CD4-positive, CD25-positive, alpha-beta regulatory T cell (primary cell): ENCODE results near the gene TRPV2. TPM values are rescaled to one million over a fixed set of nuclear protein-coding genes. Genes with fewer than 3 reads are reported as not detected.

Source experiments
- ATAC-seq, 2 donors: fragments of 150-1000 bp; cut with Tn5 transposase; one replicate each; pipeline ENCODE4 v1.10.0; 2021; ENCODE audit warnings: low read depth in 2 of 2, moderate number of reproducible peaks in 2 of 2, moderate library complexity in 1 of 2
- DNase-seq, 3 donors: peaks; one replicate each; pipeline versions ENCODE4 v3.0.0 to v3.0.0-alpha.2; 2012 to 2022; ENCODE audit warnings: mixed read lengths in 1 of 3
- H3K27ac ChIP-seq: one replicate; pipeline ENCODE4 v1.7.0; 2013; ENCODE audit warnings: mild to moderate bottlenecking, low read length; ENCODE audit not compliant: insufficient read depth, poor library complexity, severe bottlenecking
- H3K27me3 ChIP-seq: one replicate; pipeline ENCODE4 v1.7.0; 2013; ENCODE audit warnings: low read length; ENCODE audit not compliant: control insufficient read depth, insufficient read depth
- H3K36me3 ChIP-seq: one replicate; pipeline ENCODE4 v1.7.0; 2013; ENCODE audit warnings: mild to moderate bottlenecking, low read length, moderate library complexity; ENCODE audit not compliant: control insufficient read depth, insufficient read depth
- H3K4me1 ChIP-seq: 2 replicates; pipeline ENCODE4 v1.7.0; 2013; ENCODE audit warnings: mild to moderate bottlenecking, low read length; ENCODE audit not compliant: insufficient read depth, control insufficient read depth, poor library complexity, severe bottlenecking
- H3K4me3 ChIP-seq: one replicate; pipeline ENCODE4 v1.7.0; 2013; ENCODE audit warnings: low read depth, mild to moderate bottlenecking, low read length, moderate library complexity
- H3K9me3 ChIP-seq, 2 experiments: 1 replicate in 1 of 2; 2 replicates in 1 of 2; pipeline ENCODE4 v1.7.0; 2013; ENCODE audit warnings: low read length in 2 of 2, mild to moderate bottlenecking in 1 of 2, moderate library complexity in 1 of 2; ENCODE audit not compliant: control insufficient read depth in 2 of 2
- H3K27ac Mint-ChIP-seq, 3 donors: one replicate each; pipeline ENCODE4 v1.8.0; 2020 to 2022; ENCODE audit warnings: mild to moderate bottlenecking in 3 of 3, mixed read lengths in 3 of 3, moderate library complexity in 2 of 3
- H3K27me3 Mint-ChIP-seq: one replicate; pipeline ENCODE4 v1.8.0; 2022; ENCODE audit warnings: mild to moderate bottlenecking, mixed read lengths
- H3K36me3 Mint-ChIP-seq: one replicate; pipeline ENCODE4 v1.8.0; 2020; ENCODE audit warnings: mixed read lengths
- H3K4me1 Mint-ChIP-seq, 4 donors: one replicate each; pipeline ENCODE4 v1.8.0; 2020 to 2022; ENCODE audit warnings: mixed read lengths in 4 of 4, mild to moderate bottlenecking in 1 of 4
- H3K4me3 Mint-ChIP-seq, 4 donors: one replicate each; pipeline ENCODE4 v1.8.0; 2020 to 2022; ENCODE audit warnings: mild to moderate bottlenecking in 4 of 4, mixed read lengths in 4 of 4, moderate library complexity in 3 of 4
- H3K9me3 Mint-ChIP-seq, 7 donors: one replicate each; pipeline ENCODE4 v1.8.0; 2020 to 2022; ENCODE audit warnings: mixed read lengths in 7 of 7, mild to moderate bottlenecking in 3 of 7, moderate library complexity in 2 of 7
- polyA plus RNA-seq, 4 donors: library from polyadenylated mRNA; unstranded; fragments of 300-500 nt; fragmentation: Illumina TruSeq; gene quantifications; one replicate each; pipeline ENCODE4 v1.2.3, GENCODE V29; 2021
- total RNA-seq: library from RNA; stranded (reverse); gene quantifications from one replicate; pipeline ENCODE4 v1.2.3, GENCODE V29; 2022

TRPV2 gene
- total and polyA plus RNA-seq, 5 donors from 2014 or later: 99.4 to 142 (median 125) TPM

DNA sequence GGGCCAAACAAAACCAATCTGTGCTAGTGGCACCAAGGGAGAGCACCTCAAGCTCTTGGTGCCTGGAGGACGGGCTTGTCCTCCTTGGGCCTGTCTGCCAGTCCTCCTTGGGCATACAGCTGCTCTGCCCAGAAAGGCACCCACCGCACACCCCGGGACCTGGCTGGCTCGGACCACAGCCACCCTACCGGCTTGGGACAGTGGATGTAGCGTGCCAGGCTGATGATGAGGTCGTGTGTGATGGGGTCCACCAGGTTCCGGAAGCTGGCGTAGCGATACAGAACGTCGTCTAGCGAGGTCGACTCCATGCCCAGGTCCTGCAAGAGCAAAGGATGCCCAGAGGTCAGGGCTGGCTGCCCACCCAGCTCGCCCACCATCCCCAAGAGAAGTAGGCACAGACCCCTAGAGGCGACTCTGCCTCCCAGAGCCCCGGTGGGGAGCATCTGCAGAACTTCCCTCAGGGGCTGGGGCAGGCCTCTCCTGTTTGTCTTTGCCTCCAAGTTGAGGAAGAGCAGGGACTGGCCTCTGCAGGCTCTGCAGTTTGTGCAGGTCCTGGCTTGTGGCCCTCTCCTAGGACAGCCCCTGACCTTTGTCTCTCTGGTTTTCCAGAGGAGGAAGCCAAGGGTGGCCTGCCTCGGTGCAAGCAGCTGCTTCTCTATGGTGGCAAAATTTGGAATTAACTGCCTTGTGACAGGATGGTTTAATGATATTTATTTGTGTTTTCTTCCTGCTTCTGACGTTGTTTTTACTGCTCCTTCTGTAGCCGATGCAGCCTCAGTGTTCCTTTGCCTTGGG, 46.9 kb downstream of the TRPV2 start:
- Mint-ChIP-seq H3K27ac (no peak overlapping the region), H3K36me3 (no peaks in the 10 kb centered on the region), H3K4me1 (peaks cover 0 to 5% (median 2%) of the 10 kb centered on the region in 4 donors), H3K4me3 (no peak overlapping the region), H3K9me3 (peaks cover 0 to 2% (median 0%) of the 10 kb centered on the region in 7 donors), H3K27me3 (no peaks in the 10 kb centered on the region)
- no peak for DNase-seq
- Histone ChIP-seq H3K4me1 (no peaks in the 10 kb centered on the region), H3K27me3 (no peaks in the 10 kb centered on the region), H3K9me3 (no peaks in the 10 kb centered on the region), H3K4me3 (no peak overlapping the region), H3K27ac (no peak overlapping the region), H3K36me3 (no peaks in the 10 kb centered on the region)
- ATAC-seq: no peak

GRCh38 chr17:16463358-16464302, 48.3 kb downstream of the TRPV2 start:
- DNase-seq (no peak), ATAC-seq (no peak)
- H3K27me3 Mint-ChIP-seq: no peaks in the 10 kb centered on the region
- H3K27ac Mint-ChIP-seq: no peak overlapping the region
- Histone ChIP-seq H3K36me3 (no peaks in the 10 kb centered on the region), H3K27ac (no peak overlapping the region), H3K9me3 (no peaks in the 10 kb centered on the region), H3K4me1 (no peaks in the 10 kb centered on the region), H3K4me3 (no peak overlapping the region), H3K27me3 (no peaks in the 10 kb centered on the region)
- no peak overlapping the region for H3K4me3 Mint-ChIP-seq
- peaks cover 0 to 5% (median 2%) of the 10 kb centered on the region in 4 donors for H3K4me1 Mint-ChIP-seq
- peaks cover 0 to 2% (median 0%) of the 10 kb centered on the region in 7 donors for H3K9me3 Mint-ChIP-seq
- no peaks in the 10 kb centered on the region for H3K36me3 Mint-ChIP-seq

DNA sequence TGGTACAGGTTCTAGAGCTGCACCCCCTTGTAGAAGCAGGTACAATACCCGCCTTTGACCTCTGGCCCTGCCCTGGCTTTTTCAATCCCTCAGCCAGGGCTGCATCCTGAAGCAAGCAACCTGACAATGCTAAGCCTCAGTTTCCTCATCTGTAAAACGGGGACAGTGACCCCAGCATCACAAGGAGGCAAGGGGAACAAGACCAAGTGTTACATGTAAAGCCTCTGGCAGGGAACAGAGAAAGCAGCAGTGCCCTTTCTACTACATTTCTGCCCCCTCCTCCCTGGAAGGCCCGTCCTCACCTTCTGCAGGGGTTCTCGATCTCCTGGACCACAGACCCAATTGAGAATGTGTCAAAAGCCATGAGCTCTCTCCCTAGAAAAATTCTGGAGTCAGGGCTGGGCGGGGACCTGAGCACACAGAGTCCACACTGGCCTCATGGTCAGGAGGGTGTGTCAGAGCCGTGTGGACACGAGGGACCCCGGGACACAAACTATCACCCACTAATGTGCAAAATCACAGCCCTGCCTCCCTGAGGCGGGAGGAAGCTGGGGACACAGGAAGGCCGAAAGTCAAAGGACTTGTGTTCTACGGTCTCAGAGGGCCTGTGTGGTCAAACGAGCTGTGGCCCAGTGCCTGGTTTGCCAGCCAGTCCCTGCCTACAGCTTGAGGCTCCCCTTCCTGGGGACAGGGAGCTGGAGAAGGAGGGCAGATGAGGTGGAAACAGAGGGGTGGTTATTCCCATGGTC, 49.1 kb downstream of the TRPV2 start:
- ATAC-seq (no peak), DNase-seq (no peak)
- Histone ChIP-seq H3K4me3 (no peak overlapping the region), H3K9me3 (no peaks in the 10 kb centered on the region), H3K36me3 (no peaks in the 10 kb centered on the region), H3K27ac (no peak overlapping the region), H3K4me1 (no peaks in the 10 kb centered on the region), H3K27me3 (no peaks in the 10 kb centered on the region)
- H3K9me3 Mint-ChIP-seq: no peaks in the 10 kb centered on the region
- no peak overlapping the region for H3K27ac Mint-ChIP-seq
- H3K27me3 Mint-ChIP-seq: no peaks in the 10 kb centered on the region
- H3K4me1 Mint-ChIP-seq: peaks cover 0 to 2% (median 1%) of the 10 kb centered on the region in 4 donors
- no peaks in the 10 kb centered on the region for H3K36me3 Mint-ChIP-seq
- H3K4me3 Mint-ChIP-seq: no peak overlapping the region

DNA sequence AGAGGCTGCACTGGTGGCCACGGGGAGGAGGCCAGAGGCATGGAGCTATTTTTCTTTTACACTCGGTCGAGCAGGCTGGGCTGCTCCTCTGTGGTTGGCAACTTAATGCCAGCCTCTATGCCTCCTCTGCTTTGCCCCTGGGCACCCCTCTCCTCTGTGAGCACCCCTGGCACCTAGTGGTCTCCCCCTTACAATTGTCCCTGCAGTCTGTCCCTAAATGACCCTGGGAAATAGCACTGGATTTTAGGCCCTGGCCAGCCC, 49.6 kb downstream of the TRPV2 start:
- ATAC-seq (no peak), DNase-seq (no peak)
- Mint-ChIP-seq H3K9me3 (no peaks in the 10 kb centered on the region), H3K27ac (no peak overlapping the region), H3K27me3 (no peaks in the 10 kb centered on the region), H3K4me1 (peaks cover 0 to 2% (median 1%) of the 10 kb centered on the region in 4 donors), H3K36me3 (no peaks in the 10 kb centered on the region), H3K4me3 (no peak overlapping the region)
- Histone ChIP-seq H3K9me3 (no peaks in the 10 kb centered on the region), H3K4me1 (no peaks in the 10 kb centered on the region), H3K4me3 (no peak overlapping the region), H3K27me3 (no peaks in the 10 kb centered on the region), H3K27ac (no peak overlapping the region), H3K36me3 (no peaks in the 10 kb centered on the region)

DNA sequence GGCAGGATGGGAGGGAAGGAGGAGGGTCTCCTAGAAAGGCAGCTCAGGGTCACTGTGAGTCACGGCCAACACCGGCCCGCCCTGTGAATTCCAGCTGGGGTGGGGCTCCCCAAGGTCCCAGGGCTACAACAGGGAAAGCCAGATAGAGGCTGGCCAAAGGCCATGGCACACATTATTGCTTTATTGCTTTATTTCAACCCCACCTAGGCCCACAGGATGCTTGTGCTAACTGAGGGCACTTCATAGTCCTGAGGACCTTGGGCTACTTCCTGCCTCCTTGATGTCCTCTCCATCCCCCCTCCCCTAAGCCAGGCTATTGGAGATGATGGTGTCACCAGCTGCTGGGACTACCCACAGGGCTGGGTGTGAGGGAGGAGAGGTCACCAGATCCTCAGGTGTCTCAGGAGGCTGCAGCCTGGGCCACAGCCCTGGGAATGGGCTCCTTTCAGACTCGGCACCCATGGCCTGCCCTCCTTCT, 50.5 kb downstream of the TRPV2 start:
- Mint-ChIP-seq H3K4me1 (peaks cover 0 to 2% (median 0%) of the 10 kb centered on the region in 4 donors), H3K9me3 (no peaks in the 10 kb centered on the region), H3K36me3 (no peaks in the 10 kb centered on the region), H3K27ac (no peak overlapping the region), H3K4me3 (no peak overlapping the region), H3K27me3 (no peaks in the 10 kb centered on the region)
- DNase-seq (no peak), ATAC-seq (no peak)
- Histone ChIP-seq H3K4me3 (no peak overlapping the region), H3K27me3 (no peaks in the 10 kb centered on the region), H3K9me3 (no peaks in the 10 kb centered on the region), H3K36me3 (no peaks in the 10 kb centered on the region), H3K4me1 (no peaks in the 10 kb centered on the region), H3K27ac (no peak overlapping the region)

- Histone ChIP-seq H3K4me1 (no peaks in the 10 kb centered on the region), H3K4me3 (no peak overlapping the region), H3K9me3 (no peaks in the 10 kb centered on the region), H3K36me3 (no peaks in the 10 kb centered on the region), H3K27ac (no peak overlapping the region), H3K27me3 (no peaks in the 10 kb centered on the region)
- H3K9me3 Mint-ChIP-seq: no peaks in the 10 kb centered on the region
- H3K36me3 Mint-ChIP-seq: peaks cover under 1% of the 10 kb centered on the region
- H3K4me1 Mint-ChIP-seq: peaks cover 0 to 2% (median 0%) of the 10 kb centered on the region in 4 donors
- DNase-seq (no peak), ATAC-seq (no peak)
- H3K4me3 Mint-ChIP-seq: no peak overlapping the region
- no peaks in the 10 kb centered on the region for H3K27me3 Mint-ChIP-seq
- no peak overlapping the region for H3K27ac Mint-ChIP-seq
Measured at GRCh38 chr17:16466407-16466806, 51.0 kb downstream of the TRPV2 start.

DNA sequence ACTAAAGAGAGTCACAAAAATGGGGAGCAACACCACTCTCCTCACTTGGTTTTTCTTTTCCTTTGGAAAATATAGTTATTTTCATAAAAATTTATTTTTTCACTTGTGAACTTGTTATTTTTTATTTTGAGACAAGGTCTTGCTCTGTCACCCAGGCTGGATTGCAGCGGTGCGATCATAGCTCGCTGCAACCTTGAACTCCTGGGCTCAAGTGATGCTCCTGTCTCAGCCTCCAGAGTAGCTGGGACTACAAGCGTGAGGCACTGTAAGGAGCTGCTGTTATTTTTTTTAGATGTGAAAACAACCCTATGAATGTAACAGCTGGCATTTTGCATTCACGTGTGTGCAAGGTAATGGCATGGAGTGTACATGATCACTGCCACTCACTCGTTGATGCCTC, 51.7 kb downstream of the TRPV2 start:
- Histone ChIP-seq H3K9me3 (no peaks in the 10 kb centered on the region), H3K36me3 (no peaks in the 10 kb centered on the region), H3K27me3 (no peaks in the 10 kb centered on the region), H3K4me3 (no peak overlapping the region), H3K27ac (no peak overlapping the region), H3K4me1 (no peaks in the 10 kb centered on the region)
- Mint-ChIP-seq H3K27ac (no peak overlapping the region), H3K4me3 (no peak overlapping the region), H3K4me1 (peaks cover 0 to 2% (median 0%) of the 10 kb centered on the region in 4 donors), H3K9me3 (no peaks in the 10 kb centered on the region), H3K36me3 (peaks cover 4% of the 10 kb centered on the region), H3K27me3 (no peaks in the 10 kb centered on the region)
- ATAC-seq (no peak), DNase-seq (no peak)
